PC-9 (cell line): ENCODE measurements around the gene SLC16A4. TPM values are rescaled to one million over a fixed set of nuclear protein-coding genes. Genes with fewer than 3 reads are reported as not detected.

ENCODE experiments used
- BruUV-seq: library from RNA; stranded (reverse); fragments of 400-500 nt; replicated peaks from 2 replicates; lab custom pipeline; 2021; lab: Mats Ljungman, UMichigan
- CTCF ChIA-PET: fragments of 300-600 bp; sonication (Branson Sonifier 250); formaldehyde crosslinking; loops from one replicate; lab custom pipeline; 2022; ENCODE audit warnings: antibody characterized with exemption; lab: Charles Lee
- POLR2A ChIA-PET: fragments of 300-600 bp; sonication (Branson Sonifier 250); formaldehyde crosslinking; loops from one replicate; lab custom pipeline; 2022; ENCODE audit warnings: antibody characterized with exemption; ENCODE audit not compliant: unreplicated experiment; lab: Charles Lee
- DNase-seq, 2 experiments: peaks; one replicate each; pipeline versions ENCODE4 v3.0.0 to v3.0.0-alpha.2; 2015 to 2022; ENCODE audit warnings: mixed read lengths in 1 of 2
- H2AFZ ChIP-seq: fragments of 200-600 bp; sonication (generic); 2 replicates; pipeline ENCODE4 v1.8.1; 2017; ENCODE audit warnings: antibody characterized with exemption
- H3F3A ChIP-seq: fragments of 200-600 bp; sonication (generic); 2 replicates; pipeline ENCODE4 v1.8.1; 2017; ENCODE audit warnings: antibody characterized with exemption, mild to moderate bottlenecking, low read depth; ENCODE audit not compliant: insufficient read depth
- H3K27ac ChIP-seq: fragments of 200-600 bp; sonication (generic); 2 replicates; pipeline ENCODE4 v1.6.1; 2016; ENCODE audit warnings: mixed run types
- H3K27me3 ChIP-seq: fragments of 200-600 bp; sonication (generic); 2 replicates; pipeline ENCODE4 v1.6.1; 2016; ENCODE audit warnings: low read depth, mixed run types; ENCODE audit not compliant: insufficient read depth
- H3K36me3 ChIP-seq: fragments of 200-600 bp; sonication (generic); 2 replicates; pipeline ENCODE4 v1.6.1; 2016; ENCODE audit warnings: low read depth, mixed run types
- H3K4me1 ChIP-seq: fragments of 200-600 bp; sonication (generic); replicated peaks from 2 replicates; pipeline ENCODE4 v1.6.1; 2016; ENCODE audit warnings: mixed run types; ENCODE audit not compliant: insufficient read depth
- H3K4me2 ChIP-seq: fragments of 200-600 bp; sonication (generic); 2 replicates; pipeline ENCODE4 v1.6.1; 2017; ENCODE audit warnings: mixed run types
- H3K4me3 ChIP-seq: fragments of 200-600 bp; sonication (generic); 2 replicates; pipeline ENCODE4 v1.6.1; 2016; ENCODE audit warnings: mixed run types
- H3K79me2 ChIP-seq: fragments of 200-600 bp; sonication (generic); 2 replicates; pipeline ENCODE4 v1.6.1; 2017; ENCODE audit warnings: low read depth, mixed run types
- H3K9me2 ChIP-seq: fragments of 200-600 bp; sonication (generic); 2 replicates; pipeline ENCODE4 v1.8.1; 2017; ENCODE audit warnings: mild to moderate bottlenecking; ENCODE audit not compliant: insufficient read depth
- H3K9me3 ChIP-seq: fragments of 200-600 bp; sonication (generic); 2 replicates; pipeline ENCODE4 v1.8.1; 2016; ENCODE audit warnings: low read depth; ENCODE audit not compliant: insufficient read depth
- H4K20me1 ChIP-seq: fragments of 200-600 bp; sonication (generic); 2 replicates; pipeline ENCODE4 v1.8.1; 2017; ENCODE audit not compliant: insufficient read depth
- EZH2 ChIP-seq: fragments of 200-600 bp; sonication (generic); IDR thresholded peaks from 2 replicates; pipeline ENCODE4 v1.8.0; 2017; ENCODE audit warnings: antibody characterized with exemption, low read depth
- intact Hi-C: fragments of 100-400 bp; cut with micrococcal nuclease; formaldehyde crosslinking; loops from one replicate; pipeline ENCODE4 v1.10.0; 2022; ENCODE audit not compliant: unreplicated experiment
- total RNA-seq: library from RNA; stranded (reverse); gene quantifications from 2 replicates; pipeline ENCODE4 v1.2.3, GENCODE V29; 2021
- TF ChIP-seq, protein P1 (sequence below): fragments of 200-600 bp; sonication (generic); conservative IDR thresholded peaks from 2 replicates; pipeline ENCODE4 v1.6.1; 2017; ENCODE audit warnings: mixed run types, antibody characterized with exemption, mild to moderate bottlenecking, moderate library complexity

The SLC16A4 gene
- total RNA-seq, 1 experiment from 2014 or later: 32.7 TPM

DNA sequence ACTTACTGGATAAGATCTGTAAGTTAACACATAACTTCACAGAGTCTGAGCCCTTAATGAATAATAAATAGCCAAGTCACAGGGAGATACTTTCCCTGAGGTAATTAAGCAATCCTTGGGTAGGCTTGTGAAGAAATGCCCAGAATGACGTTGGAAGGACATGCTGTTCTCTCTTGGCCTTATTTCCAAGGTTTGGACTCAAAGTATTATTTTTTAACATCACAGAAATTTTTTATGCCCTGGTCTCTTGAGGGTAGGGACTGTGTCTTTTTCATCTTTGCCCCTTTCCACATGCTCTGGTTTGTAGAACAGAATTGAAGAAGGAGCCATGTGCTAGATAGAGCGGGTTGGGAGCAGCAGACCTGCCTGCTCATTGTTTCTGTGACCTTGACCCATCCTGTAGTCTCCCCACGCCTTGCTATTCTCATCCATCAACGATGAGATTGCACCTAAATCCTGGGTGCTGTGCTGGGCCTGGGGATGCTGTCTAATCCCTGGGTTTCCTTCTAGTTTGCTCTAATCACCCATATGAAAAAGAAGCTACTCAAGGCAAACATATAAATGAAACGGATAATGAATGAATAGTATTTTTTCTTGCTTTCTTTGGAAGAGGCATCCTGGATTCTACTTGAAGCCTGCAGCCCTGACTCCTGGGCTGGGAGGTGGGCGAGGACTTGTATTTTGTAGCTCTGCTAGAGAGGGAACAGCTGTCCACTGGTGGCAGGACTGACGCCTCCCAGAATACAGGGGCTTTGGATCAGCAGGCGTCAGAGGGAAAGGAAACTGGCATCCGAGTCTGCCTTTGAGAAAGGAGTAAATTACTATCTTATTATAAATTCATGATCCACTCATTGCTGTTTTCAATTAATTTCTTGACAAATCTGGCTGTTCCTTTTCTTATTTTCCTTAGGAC lies 34.1 kb upstream of the SLC16A4 start:
- H3F3A ChIP-seq: no peaks in the 10 kb centered on the region
- H3K27ac ChIP-seq: no peak overlapping the region
- H4K20me1 ChIP-seq: no peaks in the 10 kb centered on the region
- CTCF ChIA-PET: interaction anchor here (0.7 kb wide), 1 partner anchor 358 kb away, joined by 3 read pairs; no protein-coding TSS in a partner anchor
- intact Hi-C loops: no loop called here
- POLR2A ChIA-PET: no interaction called here
- no peaks in the 10 kb centered on the region for H3K9me2 ChIP-seq
- H2AFZ ChIP-seq: no peak overlapping the region
- no peak overlapping the region for H3K4me3 ChIP-seq
- no peak overlapping the region for H3K4me2 ChIP-seq
- no peak for TF ChIP-seq EZH2
- TF ChIP-seq, protein P1, sequence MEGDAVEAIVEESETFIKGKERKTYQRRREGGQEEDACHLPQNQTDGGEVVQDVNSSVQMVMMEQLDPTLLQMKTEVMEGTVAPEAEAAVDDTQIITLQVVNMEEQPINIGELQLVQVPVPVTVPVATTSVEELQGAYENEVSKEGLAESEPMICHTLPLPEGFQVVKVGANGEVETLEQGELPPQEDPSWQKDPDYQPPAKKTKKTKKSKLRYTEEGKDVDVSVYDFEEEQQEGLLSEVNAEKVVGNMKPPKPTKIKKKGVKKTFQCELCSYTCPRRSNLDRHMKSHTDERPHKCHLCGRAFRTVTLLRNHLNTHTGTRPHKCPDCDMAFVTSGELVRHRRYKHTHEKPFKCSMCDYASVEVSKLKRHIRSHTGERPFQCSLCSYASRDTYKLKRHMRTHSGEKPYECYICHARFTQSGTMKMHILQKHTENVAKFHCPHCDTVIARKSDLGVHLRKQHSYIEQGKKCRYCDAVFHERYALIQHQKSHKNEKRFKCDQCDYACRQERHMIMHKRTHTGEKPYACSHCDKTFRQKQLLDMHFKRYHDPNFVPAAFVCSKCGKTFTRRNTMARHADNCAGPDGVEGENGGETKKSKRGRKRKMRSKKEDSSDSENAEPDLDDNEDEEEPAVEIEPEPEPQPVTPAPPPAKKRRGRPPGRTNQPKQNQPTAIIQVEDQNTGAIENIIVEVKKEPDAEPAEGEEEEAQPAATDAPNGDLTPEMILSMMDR: no peak
- BruUV-seq: no TSS peak
- H3K36me3 ChIP-seq: no peaks in the 10 kb centered on the region
- no peaks in the 10 kb centered on the region for H3K4me1 ChIP-seq
- 0 out of 2 replicates have a peak, but pooled peaks cover 5% of the 10 kb centered on the region for H3K9me3 ChIP-seq
- H3K79me2 ChIP-seq: no peaks in the 10 kb centered on the region
- peaks cover 2% of the 10 kb centered on the region; the same call in 1 of the 2 replicates for H3K27me3 ChIP-seq
- no peak for DNase-seq

DNA sequence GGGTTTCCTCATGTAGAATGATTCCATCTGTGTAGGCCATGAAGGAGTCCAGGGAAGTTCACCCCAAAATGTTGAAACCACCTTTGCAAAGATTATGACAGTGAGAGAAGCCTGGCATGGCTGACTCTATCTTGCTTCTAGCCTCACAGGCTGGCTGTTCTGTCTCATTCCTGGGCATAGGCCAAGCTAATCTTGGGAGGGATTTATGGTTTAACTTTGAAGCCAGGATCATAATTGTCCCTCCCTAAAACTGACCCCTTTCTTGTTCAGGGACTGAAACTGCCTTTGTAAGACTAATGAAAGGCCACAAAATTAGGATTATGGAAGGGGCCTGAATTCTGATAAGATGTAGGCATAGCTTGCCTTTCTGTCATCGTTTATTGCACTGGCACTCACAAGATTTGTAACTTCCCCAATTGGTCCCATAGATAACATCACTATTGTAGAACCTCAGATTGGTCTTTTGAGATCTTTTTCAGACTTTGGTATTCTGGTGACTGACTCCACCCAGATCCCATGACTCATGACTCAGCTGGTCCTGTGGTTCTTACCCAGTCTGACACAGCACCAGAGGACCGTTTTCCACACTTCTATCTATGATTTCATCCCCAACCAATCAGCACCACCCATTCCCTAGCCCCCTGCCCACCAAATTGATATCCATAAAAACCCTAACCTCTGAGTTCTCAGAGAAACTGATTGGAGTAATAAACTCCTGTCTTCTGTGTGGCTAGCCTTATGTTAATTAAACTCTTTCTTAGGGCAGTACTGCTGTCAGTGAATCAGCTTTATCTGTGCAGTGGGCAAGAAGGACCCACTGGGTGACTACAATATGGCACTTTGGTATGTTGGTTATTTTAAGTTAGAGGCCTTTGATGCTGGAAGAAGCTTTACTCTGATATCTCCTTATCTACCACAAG lies 30.3 kb upstream of the SLC16A4 start:
- Histone ChIP-seq H3K9me2 (no peaks in the 10 kb centered on the region), H3K4me2 (no peak overlapping the region), H4K20me1 (no peaks in the 10 kb centered on the region), H3K79me2 (no peaks in the 10 kb centered on the region), H2AFZ (no peak overlapping the region), H3K27ac (no peak overlapping the region), H3K4me3 (no peak overlapping the region), H3K4me1 (no peaks in the 10 kb centered on the region), H3K9me3 (0 out of 2 replicates have a peak, but pooled peaks cover 5% of the 10 kb centered on the region), H3F3A (no peaks in the 10 kb centered on the region), H3K27me3 (no peaks in the 10 kb centered on the region), H3K36me3 (no peaks in the 10 kb centered on the region)
- BruUV-seq: no TSS peak
- DNase-seq: no peak
- POLR2A ChIA-PET: no interaction called here
- intact Hi-C loops: no loop called here
- CTCF ChIA-PET: no interaction called here
- no peak for TF ChIP-seq EZH2
- TF ChIP-seq, protein P1: no peak

DNA sequence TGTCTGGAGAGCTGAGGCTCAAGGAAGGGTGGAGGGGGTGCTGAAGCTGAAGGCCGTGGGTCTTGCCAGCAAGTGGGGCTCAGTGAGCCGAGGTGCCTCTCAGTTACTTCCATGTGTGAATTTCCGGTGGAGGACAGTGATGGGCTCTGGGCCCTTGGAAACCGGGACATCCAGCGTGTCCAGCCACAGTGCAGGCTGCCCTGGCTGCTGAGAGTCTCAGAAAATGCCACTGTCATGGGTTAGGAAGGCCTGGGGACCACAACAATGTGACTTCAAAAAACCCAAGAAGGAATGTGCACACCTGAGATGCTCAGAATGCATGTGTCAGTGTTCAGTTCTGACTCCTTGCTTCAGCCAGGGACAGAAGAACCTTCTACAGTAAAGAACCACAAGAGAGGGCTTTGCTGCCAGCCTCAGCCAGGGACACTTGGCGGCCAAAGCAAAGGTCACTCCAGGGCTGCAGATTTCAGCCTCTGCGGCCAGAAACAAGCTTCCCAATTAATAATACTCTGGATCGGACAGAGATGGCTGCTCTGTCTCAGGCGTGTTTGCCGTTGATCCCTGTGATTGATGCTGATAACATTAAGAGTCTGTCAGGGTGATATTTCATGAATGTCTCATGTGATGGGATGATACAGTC lies 29.3 kb upstream of the SLC16A4 start:
- Histone ChIP-seq H3K4me2 (no peak overlapping the region), H3K27ac (no peak overlapping the region), H3K27me3 (no peaks in the 10 kb centered on the region), H3K9me2 (no peaks in the 10 kb centered on the region), H3F3A (no peaks in the 10 kb centered on the region), H3K79me2 (no peaks in the 10 kb centered on the region), H3K4me1 (no peaks in the 10 kb centered on the region), H3K4me3 (no peak overlapping the region), H2AFZ (no peak overlapping the region), H3K36me3 (no peaks in the 10 kb centered on the region), H3K9me3 (0 out of 2 replicates have a peak, but pooled peaks cover 5% of the 10 kb centered on the region), H4K20me1 (no peaks in the 10 kb centered on the region)
- BruUV-seq: no TSS peak
- no peak for DNase-seq
- ChIA-PET CTCF (no interaction called here), POLR2A (no interaction called here)
- TF ChIP-seq EZH2: no peak
- TF ChIP-seq, protein P1: no peak
- intact Hi-C loops: no loop called here
